T-helper 1 cell treated with Interleukin-12 subunit alpha and Interleukin-12 subunit beta and Interleukin-4 antibody, amounts not matched to agents 30 ng/mL and 1 ng/mL, for 36 hours (primary cell): Measurements from ENCODE around the gene AMZ2. TPM values are rescaled to one million over a fixed set of nuclear protein-coding genes. Genes with fewer than 3 reads are reported as not detected.
"Not testable (repeated sequence)": the region's sequence is repeated elsewhere in the genome, so short reads cannot be mapped to it uniquely, and the experiment has no call there.

Experiments
- intact Hi-C: fragments of 100-400 bp; cut with micrococcal nuclease; formaldehyde crosslinking; loops from one replicate; pipeline ENCODE4 v1.15.1; 2024
- total RNA-seq: library from RNA; stranded (reverse); gene quantifications from 2 replicates; pipeline ENCODE4 v1.2.3, GENCODE V29; 2022

The AMZ2 gene
- total RNA-seq, 1 donor from 2014 or later = 70.7 TPM

DNA sequence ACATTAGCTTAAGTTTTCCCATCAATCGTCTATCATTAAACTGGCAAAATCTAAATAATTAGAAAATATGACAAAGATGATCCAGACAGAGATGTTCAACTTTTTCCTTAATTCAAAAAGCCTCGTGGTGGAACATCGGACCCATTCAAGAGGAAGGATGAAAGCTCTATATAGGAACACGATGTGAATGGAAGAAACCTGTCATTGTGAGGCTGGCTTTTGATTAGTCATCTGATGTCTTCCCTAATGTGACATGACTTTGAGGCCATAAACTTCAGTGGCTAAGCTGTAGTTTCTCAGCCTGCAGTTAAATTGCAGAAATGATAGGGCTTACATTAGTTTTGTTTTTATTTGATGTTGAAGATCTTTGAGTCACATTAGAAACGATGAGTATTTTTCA is 1.0 kb downstream of the AMZ2 start:
- intact Hi-C loops = loop anchor here (1.0 to 5.0 kb wide), 4 partner anchors 9 to 264 kb away; partner anchors contain the start of gene PRKAR1A

DNA sequence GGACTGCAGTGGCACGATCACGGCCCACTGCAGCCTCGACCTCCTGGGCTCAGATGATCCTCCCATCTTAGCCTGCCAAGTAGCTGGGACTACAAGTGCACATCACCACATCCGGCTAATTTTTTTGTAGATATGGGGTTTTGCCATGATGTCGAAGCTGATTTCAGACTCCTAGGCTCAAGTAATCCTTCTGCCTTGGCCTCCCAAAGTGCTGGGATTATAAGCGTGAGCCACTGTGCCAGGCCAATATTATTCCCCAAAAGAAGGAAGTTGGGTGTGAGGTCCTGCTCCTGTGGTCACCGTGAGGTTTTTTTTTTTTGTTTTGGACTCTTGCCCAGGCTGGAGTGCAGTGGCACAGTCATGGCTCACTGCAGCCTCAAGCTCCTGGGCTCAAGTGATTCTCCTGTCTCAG is 1.5 kb downstream of the AMZ2 start:
- intact Hi-C loops = loop anchor here (1.0 to 5.0 kb wide), 4 partner anchors 9 to 263 kb away; partner anchors contain the start of gene PRKAR1A

GRCh38 chr17:68253426-68253825 is 5.6 kb downstream of the AMZ2 start:
- intact Hi-C loops = not testable (repeated sequence)

DNA sequence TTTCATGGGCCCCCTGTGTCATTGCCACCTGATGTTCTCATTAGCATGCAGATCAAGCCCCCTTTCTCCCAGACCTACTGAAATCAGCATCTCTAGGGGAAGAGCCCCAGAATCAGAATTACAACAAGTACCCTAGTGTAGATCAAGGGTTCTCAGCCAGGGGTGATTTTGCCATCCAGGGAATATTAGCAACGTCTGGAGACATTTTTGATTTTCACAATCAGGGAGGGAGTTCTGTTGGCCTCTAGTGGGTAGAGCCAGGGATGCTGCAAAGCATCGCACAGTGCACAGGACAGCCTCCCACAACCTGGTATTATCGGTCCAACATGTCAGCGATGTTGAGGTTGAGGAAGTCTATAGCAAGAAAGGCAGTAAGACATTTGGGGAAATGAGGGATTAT is 7.3 kb downstream of the AMZ2 start:
- intact Hi-C loops = no loop called here

- intact Hi-C loops = loop anchor here (1.0 kb wide), 1 partner anchor 18 kb away; no protein-coding TSS in a partner anchor
Observed at GRCh38 chr17:68255731-68256538, 8.1 kb downstream of the AMZ2 start.

- intact Hi-C loops = loop anchor here (1.0 kb wide), 1 partner anchor 18 kb away; no protein-coding TSS in a partner anchor
Observed at GRCh38 chr17:68256701-68257100, 8.9 kb downstream of the AMZ2 start.

DNA sequence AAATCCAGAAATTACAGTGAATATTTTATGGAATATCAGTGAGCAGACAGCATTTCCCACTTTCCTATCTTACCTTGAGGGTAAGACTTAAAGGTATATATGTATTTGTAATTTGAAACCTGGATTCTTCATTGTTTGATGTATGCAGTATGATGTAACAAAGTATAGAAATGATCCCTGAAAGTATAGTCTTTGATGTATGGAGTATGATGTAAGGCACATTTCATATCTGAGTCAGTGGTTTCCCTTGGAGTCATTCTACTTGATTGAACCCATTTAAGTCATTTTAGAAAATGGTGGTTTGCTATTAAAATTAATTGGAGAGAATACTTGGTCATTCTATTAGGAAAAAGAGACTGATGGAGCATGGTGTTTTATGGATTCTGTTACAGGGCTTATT is 10.1 kb downstream of the AMZ2 start:
- intact Hi-C loops = loop anchor here (1.0 kb wide), 1 partner anchor 9 kb away; no protein-coding TSS in a partner anchor

DNA sequence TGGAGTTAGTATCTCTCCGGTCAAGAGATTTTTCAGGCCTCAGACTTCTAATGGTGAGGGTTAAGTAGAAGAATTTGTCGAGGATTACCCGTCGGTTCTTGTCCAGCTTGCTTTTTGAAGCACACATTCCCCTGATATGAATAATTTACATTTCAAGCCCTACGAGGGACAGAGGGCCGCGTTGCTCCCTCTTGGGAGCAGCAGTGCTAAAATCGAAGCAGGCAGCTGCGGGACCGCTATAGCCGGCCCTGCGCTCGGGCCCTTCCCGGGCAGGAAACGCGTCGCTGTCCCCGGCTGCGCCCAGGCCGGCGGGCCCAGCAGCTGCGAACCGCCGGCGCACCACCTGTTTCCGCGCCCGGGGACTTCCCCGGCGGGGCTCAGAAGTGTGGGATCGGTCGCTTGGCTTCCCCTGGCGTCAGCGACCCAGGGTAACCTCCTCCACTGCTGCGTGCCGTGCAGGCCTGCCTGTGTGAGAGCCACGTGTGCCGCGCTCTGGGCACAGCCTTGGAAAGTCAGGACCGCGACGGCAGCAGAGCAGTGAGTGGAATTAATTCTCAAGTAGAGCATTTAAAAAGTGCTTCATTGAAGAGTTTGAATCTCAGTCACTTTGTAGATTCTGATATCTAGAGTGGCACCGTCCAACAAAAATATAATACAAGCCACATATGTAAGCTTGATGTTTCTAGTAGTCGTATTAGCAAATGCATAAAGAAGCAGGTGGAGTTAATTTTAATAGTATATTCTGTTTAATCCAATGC is 11.2 kb downstream of the AMZ2 start:
- intact Hi-C loops = loop anchor here (1.0 kb wide), 1 partner anchor 10 kb away; no protein-coding TSS in a partner anchor

GRCh38 chr17:68259648-68259951 is 11.8 kb downstream of the AMZ2 start:
- intact Hi-C loops = not testable (repeated sequence)

GRCh38 chr17:68260051-68260762 is 12.4 kb downstream of the AMZ2 start:
- intact Hi-C loops = no loop called here

GRCh38 chr17:68262467-68262866 is 14.6 kb downstream of the AMZ2 start:
- intact Hi-C loops = not testable (repeated sequence)

- intact Hi-C loops = loop anchor here (1.0 kb wide), 7 partner anchors 24 to 200 kb away; partner anchors contain the start of genes ARSG and SLC16A6
Observed at GRCh38 chr17:68263101-68263681, 15.3 kb downstream of the AMZ2 start.

GRCh38 chr17:68265833-68266232 is 18.0 kb downstream of the AMZ2 start:
- intact Hi-C loops = not testable (repeated sequence)

GRCh38 chr17:68273722-68274121 is 25.9 kb downstream of the AMZ2 start:
- intact Hi-C loops = no loop called here

DNA sequence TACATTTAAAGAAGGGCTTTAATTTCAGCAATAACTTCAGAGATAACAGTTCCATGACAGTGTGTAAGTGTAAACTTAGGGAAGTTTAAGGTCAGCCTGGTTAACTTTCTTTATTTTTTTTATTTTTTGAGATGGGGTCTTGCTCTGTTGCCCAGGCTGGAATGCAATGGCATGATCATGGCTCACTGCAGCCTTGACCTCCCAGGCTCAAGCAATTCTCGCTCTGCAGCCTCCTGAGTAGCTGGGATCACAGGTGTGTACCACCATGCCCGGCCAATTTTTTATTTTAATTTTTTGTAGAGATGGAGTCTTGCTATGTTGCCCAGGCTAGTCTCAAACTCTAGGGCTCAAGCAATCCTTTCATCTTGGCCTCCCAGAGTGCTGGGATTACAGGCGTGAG is 28.5 kb downstream of the AMZ2 start:
- intact Hi-C loops = not testable (repeated sequence)

- intact Hi-C loops = no loop called here
Observed at GRCh38 chr17:68277807-68278206, 30.0 kb downstream of the AMZ2 start.

DNA sequence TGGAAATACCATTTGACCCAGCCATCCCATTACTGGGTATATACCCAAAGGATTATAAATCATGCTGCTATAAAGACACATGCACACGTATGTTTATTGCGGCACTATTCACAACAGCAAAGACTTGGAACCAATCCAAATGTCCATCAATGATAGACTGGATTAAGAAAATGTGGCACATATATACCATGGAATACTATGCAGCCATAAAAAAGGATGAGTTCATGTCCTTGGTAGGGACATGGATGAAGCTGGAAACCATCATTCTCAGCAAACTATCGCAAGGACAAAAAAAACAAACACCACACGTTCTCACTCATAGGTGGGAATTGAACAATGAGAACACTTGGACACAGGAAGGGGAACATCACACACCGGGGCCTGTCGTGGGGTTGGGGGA is 34.1 kb downstream of the AMZ2 start:
- intact Hi-C loops = not testable (repeated sequence)

- intact Hi-C loops = no loop called here
Observed at GRCh38 chr17:68288375-68288774, 40.5 kb downstream of the AMZ2 start.

GRCh38 chr17:68288804-68289203 is 41.0 kb downstream of the AMZ2 start:
- intact Hi-C loops = no loop called here

GRCh38 chr17:68289473-68289872 is 41.6 kb downstream of the AMZ2 start:
- intact Hi-C loops = no loop called here

GRCh38 chr17:68289936-68290267 is 42.1 kb downstream of the AMZ2 start:
- intact Hi-C loops = loop anchor here (2.0 kb wide), 2 partner anchors 89 to 297 kb away; no protein-coding TSS in a partner anchor
